GM20000 (cell line): ENCODE results near the gene AP1AR.
"Not testable (repeated sequence)": the region's sequence is repeated elsewhere in the genome, so short reads cannot be mapped to it uniquely, and the experiment has no call there.

Experiments
- DNase-seq: peaks from one replicate; pipeline ENCODE4 v3.0.0; 2012; ENCODE audit warnings: low spot score
- CTCF ChIP-seq: IDR thresholded peaks from 2 replicates; pipeline ENCODE4 v1.5.1; 2012; ENCODE audit warnings: mild to moderate bottlenecking, control low read depth; ENCODE audit errors: extremely low read depth, missing control alignments

AP1AR gene

DNA sequence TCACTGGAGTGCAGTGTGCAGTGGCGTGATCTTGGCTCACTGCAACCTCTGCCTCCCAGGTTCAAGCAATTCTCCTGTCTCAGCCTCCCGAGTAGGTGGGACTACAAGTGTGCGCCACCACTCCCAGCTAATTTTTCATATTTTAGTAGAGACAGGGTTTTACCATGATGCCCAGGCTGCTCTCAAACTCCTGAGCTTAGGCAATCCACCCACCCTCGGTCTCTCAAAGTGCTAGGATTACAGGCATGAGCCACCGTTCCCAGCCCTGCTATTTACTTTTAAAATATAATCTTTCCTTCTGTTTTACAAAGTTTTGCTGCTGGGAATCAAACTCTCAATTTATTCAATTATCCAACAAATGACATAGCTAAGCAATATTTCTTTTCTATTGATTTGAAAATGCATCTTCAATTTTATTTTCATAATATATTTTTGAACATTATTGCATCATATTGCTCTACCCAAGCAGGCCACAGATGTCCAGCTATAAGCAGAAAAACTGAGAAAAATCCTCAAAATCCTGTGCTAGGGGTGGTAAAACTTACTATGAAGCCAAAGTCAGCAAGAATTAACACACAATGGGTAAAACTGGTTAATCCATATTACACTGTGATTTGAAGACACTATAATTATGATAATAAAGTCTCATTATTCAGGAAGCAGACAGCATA, 48.9 kb downstream of the AP1AR start:
- no peak for TF ChIP-seq CTCF
- DNase-seq, result no peak

GRCh38 chr4:112281895-112282398, 50.4 kb downstream of the AP1AR start:
- not testable (repeated sequence) for DNase-seq

DNA sequence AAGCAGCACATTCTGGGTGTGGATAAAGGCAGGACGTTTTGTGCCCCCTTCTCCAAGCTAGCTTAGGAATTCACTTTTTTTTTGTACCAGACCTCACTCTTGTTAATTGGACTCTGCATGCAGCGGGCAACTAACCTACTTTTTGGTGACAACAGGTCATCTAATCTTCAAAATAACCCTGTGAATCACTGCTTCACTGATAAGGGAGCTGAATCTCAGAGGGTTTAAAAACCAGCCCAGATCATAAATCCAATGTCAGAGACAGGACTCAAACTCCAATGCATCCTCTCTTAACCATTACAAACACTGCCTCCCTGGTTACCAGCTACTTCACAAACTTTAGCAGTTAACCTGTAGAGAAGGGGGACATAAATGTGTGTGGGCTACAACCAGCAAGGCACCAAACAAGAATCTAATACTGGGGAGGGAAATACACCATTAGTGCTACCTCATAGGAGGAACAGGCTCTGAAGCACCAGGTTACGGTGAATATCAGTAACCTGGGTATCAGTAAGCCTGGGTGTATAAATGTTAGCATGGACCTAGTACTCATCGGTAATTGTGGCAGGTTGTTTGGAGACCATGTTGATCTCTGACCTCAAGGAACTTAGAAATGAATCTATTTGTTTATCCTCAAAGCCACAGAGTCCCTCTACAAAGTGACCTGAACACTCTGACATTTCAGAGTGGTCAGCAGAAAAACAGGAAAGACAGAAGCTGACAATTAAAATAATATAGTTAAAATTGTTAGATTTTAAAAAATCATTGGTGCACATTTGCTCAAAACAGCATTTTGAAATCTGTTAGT, 51.5 kb downstream of the AP1AR start:
- no peak for TF ChIP-seq CTCF
- no peak for DNase-seq

DNA sequence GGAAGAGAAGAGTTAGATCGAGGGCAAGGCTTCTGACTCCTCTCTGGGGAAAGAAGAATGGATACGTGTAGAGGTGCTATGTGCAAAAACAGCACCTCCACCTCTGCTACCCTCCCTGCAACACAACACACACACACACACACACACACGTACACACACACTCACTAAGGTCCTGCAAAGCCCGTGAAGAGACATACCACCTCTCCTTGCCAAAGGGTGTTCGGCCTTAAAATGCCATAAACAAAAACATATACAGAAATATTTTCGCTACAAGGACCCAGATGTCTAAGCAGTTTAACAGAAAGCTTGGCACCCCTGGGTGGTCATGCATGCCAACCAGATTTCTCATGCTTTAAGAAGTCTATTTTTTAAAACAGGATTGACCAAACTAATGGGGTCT, 52.6 kb downstream of the AP1AR start:
- DNase-seq, result no peak
- no peak for TF ChIP-seq CTCF

GRCh38 chr4:112284662-112285411, 53.2 kb downstream of the AP1AR start:
- TF ChIP-seq CTCF, result no peak
- DNase-seq, result peak; percentile 26

- peak; percentile 22 for DNase-seq
- no peak for TF ChIP-seq CTCF
These were observed 55.8 kb downstream of the AP1AR start for GRCh38 chr4:112287258-112287989.

DNA sequence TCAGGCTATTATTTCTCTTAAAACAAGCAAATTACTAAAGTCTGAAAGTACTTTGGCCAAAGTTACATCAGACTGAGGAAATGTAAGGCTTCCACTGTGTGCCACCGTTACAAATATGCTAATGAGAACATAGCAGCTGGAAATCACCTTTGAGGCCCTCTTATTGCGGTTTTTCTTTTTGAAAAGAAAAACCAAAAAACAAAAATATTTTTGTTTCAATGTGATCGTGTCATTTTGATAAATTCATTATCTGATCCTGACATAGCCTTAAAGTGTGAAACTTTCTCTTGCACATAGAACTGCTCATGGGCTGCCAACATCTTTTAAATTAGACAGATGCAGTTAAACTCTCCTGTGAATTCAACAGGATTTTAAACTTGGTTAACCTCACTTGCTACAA, 56.9 kb downstream of the AP1AR start:
- peak; percentile 47 for DNase-seq
- no peak for TF ChIP-seq CTCF
